AML-193 (cell line): ENCODE results near the gene PSMC3IP.
A peak's percentile ranks its signal among the peaks of the same experiment; 100 is the strongest.

Experiments used
- DNase-seq, 2 experiments: peaks; one replicate each; lab custom pipeline; 2025; lab: John Stamatoyannopoulos, UW

The PSMC3IP gene

GRCh38 chr17:42585353-42585752 lies 7.8 kb upstream of the PSMC3IP start:
- DNase-seq: peak in 1 of 2 experiments; percentile 11

DNA sequence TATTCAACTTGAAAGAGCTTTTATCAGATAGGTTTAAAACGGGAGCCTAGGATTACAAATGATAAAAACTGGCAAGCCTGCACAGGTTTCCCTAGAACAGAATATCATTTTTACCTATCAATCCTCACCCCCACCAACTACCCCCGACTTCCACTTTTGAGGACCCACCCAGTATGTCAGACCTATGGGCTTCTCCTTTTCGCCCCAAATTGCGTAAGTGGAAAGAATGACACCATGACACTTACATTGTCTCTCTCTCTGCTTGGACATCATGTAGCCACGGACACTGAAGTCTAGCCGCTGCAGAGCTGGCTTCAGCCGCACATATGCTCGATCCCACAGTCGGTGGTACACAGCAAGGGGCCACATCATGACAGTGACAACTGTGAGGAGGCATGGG lies 7.4 kb upstream of the PSMC3IP start:
- DNase-seq: peak; percentile 31 to 49

DNA sequence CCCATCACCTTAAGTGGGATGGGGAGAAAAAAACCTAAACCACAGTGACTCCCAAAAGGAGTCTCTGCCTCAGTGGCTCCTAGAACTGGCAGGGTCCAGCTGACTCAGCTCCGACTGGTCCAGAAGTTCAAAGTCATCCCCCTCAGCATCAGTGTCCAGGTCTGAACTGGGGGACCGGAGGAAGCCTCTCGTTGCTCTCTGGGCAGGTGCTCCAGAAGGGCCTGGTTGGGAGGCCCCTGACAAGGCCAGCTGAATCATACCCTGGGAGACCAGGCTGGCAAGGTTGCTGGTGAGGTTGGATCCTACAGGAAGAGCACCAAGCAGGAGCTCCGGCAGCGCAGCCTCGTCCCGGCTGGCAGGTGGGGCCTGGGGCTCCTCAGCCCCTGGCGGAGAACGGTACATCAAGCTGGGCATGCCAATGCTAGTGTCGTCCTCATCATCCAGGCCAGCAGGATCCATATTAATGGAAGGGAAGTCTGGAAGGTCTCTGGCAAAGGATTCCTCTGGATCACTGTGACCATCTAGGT lies 4.3 kb upstream of the PSMC3IP start:
- no peak for DNase-seq

DNA sequence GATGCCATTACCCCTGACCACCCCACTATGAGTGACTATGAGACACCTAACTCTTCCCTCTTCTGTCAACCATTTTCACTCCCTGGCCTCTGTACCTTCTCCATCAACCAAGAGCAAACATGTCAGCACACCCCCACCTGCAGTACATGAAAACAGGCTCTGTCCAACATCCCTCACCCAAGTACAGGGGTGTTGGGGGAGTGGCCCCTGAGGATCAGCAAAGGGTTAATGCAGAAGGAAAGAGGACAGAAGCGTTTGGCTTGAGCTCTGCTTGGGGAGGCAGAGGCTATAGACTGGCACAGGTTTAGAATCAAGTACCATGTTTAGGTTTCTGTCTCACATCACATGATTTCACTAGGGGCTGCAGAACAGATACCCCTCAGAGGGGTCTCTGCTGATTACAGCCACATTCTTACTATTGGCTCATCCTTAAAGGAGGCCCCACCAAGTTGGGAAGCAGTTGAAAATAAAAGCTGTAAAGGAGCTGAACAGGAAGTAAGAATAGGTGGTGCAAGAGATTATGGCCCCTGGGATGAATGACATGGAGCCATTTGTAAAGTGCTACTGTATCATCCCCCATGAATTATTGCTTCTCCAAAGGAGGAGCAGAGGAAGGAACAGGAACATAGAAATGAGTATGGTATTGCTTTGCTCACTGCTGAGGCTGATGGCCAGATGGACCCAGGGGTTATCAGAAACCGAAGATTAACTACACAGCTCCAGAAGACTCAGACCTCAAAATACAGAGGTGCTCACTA lies 2.4 kb upstream of the PSMC3IP start:
- no peak for DNase-seq

- peak; percentile 92 to 93 for DNase-seq
Observed at GRCh38 chr17:42578282-42578869, 847 bp upstream of the PSMC3IP start.

DNA sequence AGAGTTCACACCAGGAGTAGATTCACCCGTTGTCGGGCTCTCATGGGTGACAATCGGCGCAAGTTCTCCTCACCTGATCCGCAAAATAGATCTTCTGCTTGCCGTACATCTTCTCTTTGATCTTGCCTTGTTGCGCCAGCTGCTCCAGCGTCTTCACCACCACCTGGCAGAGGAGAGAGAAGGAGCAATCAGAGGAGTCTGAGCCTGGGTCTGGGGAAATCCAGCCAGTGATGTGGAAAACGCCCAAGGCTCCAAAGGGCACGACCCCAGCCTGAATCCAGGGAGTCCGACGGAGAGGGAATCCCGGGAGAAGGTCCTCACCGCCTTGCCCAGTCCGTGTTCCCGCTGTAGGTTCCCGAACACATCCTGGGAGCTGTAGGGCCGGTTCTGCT lies 393 bp downstream of the PSMC3IP start:
- no peak for DNase-seq

DNA sequence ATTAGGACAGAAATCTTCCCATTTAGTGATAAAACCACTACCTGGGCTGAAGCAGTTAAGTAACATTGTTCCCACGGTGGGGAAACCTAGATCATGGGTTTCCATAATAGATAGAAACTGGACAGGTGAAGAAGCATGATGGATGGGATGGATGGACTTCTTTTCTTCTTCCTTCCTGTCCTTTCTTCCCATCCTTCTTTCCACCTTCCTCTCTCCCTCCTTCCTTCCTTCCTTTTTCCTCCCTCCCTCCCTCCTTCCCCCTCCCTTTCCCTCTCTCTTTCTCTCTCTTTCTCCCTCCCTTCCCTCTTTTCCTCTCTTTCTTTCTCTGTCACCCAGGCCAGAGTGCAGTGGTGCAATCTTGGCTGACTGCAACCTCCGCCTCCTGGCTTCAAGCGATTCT lies 3.1 kb downstream of the PSMC3IP start:
- no peak for DNase-seq

DNA sequence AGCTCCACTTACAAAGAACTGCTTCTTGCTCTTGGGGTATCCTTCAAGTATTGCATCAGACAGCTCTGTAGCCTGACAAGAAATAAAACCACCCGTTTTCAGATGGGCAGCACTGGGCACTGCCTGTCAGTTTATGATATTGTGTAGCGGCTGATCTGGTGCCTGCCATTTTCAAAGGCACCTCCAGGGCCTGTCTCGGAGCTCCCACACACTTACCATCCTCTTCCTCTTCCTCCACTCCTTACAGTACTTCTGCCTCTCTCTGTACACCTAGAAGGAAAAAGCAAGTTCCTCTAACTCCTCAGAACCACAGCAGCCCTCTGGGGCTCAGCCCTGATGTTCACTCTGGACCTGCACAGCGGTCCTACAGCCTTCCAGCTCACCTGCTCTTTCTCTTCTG lies 4.4 kb downstream of the PSMC3IP start:
- DNase-seq: no peak

GRCh38 chr17:42571435-42572225 lies 5.9 kb downstream of the PSMC3IP start:
- no peak for DNase-seq

- no peak for DNase-seq
Observed at GRCh38 chr17:42568341-42569111, 9.0 kb downstream of the PSMC3IP start.

DNA sequence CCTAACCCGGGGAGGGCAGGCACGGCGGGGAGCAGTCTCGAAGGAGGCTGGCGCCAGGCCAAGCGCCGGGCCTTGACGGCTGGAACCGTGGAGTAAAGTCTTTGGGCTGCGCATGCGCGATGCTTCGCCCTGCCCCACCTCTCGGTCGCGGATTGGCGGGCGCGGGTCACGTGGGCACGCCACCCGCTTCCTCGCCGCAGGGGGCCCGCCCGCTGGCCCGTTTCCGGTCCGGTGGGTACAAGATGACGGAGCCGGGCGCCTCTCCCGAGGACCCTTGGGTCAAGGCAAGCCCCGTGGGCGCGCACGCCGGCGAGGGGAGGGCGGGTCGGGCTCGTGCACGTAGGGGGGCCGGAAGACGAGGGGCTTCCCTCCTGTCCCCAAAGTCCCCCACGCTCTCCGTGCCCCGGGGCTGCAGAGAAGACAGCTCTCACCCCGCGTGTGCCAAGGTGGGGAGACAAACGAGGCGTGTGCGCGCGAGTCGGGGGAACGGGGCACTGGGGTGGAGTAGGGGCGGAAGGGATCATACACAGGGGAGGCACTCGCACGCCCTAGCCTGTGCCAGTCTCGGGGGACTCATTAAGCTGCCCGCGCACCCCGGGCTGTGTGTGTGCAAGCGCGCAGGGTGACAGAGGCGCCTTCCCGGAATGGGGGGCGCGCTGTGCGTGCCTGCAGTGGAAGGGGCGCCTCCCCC lies 10.5 kb downstream of the PSMC3IP start, which contains the start of gene MLX:
Gene MLX, plus strand, starts transcription at position 218 of the 691 bp plus-strand sequence. Its CDS starts 25 bp downstream, at position 243.
- peak; percentile 88 to 89 for DNase-seq

GRCh38 chr17:42566215-42566882 lies 11.2 kb downstream of the PSMC3IP start:
- DNase-seq: no peak

DNA sequence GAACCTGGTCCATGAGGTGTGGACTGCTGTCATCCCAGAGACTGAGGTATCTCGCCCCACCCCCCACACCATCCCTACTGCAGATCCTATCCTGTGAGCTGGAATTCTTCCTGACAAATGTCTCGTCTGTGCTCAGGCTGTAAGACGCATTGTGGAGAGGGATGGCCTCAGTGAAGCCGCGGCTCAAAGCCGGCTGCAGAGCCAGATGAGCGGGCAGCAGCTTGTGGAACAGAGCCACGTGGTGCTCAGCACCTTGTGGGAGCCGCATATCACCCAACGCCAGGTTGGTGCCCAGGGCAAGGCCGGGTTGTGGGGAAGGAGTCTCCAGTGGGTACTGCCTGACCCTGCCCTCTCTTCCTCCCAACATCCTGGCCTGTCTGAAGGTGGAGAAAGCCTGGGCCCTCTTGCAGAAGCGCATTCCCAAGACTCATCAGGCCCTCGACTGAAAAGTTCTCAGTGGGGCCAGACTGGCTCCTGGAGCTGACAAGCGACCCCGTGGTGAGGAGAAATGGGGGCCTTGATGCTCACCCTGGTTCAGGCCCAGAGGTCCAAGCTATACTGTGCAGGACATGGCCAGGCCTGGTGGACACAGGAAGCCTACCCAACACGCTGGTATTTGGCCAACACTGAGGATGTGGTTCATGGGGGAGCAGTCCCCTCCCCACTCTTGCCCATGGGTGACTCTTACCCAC lies 11.9 kb downstream of the PSMC3IP start:
- no peak for DNase-seq

DNA sequence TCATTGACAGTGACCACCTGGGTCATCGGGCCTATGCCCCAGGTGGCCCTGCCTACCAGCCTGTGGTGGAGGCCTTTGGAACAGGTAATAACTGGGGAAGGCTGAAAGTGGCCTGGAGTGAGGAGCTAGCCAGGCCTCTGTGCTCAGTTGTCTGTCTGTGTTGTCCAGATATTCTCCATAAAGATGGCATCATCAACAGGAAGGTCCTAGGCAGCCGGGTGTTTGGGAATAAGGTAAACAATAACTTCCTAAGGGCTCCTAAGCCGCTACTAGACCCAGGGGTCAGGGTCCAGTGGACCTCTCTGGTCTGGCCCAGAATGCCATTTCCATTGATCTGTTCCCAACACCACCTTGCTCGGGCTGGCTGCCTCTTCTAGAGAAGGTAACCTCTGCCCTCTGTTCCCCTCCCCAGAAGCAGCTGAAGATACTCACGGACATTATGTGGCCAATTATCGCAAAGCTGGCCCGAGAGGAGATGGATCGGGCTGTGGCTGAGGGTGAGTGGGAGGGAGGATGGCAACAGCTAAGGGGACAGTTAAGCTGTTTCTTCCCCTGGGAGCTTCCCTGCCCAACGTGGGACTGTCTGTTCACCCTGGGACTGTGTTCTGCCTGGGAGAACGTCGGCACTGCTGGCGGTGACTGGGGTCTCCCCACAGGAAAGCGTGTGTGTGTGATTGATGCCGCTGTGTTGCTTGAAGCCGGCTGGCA lies 12.6 kb downstream of the PSMC3IP start:
- DNase-seq: no peak

DNA sequence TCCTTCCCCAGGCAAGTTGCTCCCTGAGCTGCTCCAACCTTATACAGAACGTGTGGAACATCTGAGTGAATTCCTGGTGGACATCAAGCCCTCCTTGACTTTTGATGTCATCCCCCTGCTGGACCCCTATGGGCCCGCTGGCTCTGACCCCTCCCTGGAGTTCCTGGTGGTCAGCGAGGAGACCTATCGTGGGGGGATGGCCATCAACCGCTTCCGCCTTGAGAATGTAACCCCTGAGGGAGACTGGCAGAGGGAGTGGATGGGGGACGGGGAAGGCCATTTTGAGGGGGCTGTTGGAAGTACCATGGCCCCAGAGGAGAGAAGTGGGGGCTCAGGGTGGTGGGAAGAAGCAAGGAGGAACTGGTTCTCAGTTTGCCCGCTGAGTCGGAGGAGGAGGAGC lies 13.6 kb downstream of the PSMC3IP start:
- no peak for DNase-seq

- no peak for DNase-seq
Observed at GRCh38 chr17:42563543-42563942, 14.0 kb downstream of the PSMC3IP start.

DNA sequence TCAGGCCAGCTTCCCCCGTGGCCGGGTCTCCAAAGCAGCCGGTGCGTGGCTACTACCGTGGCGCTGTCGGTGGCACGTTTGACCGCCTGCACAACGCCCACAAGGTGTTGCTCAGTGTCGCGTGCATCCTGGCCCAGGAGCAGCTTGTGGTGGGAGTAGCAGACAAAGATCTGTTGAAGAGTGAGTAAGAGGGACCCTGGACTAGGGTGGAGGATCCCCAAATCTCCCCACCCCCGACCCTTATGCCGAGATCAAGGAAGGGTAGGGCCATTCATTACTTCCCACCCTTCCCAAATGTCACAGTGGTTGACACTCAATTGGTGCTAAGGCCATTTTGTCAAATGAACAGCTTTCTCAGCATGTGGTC lies 14.4 kb downstream of the PSMC3IP start:
- no peak for DNase-seq

GRCh38 chr17:42562388-42563142 lies 15.0 kb downstream of the PSMC3IP start:
- no peak for DNase-seq

GRCh38 chr17:42561897-42562387 lies 15.6 kb downstream of the PSMC3IP start, which contains the start of gene COASY:
Gene COASY, plus strand, starts transcription at chr17:42562148. Its CDS starts 475 bp downstream, at chr17:42562623.
- peak; percentile 96 to 98 for DNase-seq
